GM12801 (cell line): Measurements from ENCODE around the gene SPP2.

Experiments used
- CTCF ChIP-seq: IDR thresholded peaks from one replicate; pipeline ENCODE4 v1.5.1; 2011; ENCODE audit warnings: control low read depth; ENCODE audit not compliant: insufficient read length; ENCODE audit errors: extremely low read depth

SPP2 gene

DNA sequence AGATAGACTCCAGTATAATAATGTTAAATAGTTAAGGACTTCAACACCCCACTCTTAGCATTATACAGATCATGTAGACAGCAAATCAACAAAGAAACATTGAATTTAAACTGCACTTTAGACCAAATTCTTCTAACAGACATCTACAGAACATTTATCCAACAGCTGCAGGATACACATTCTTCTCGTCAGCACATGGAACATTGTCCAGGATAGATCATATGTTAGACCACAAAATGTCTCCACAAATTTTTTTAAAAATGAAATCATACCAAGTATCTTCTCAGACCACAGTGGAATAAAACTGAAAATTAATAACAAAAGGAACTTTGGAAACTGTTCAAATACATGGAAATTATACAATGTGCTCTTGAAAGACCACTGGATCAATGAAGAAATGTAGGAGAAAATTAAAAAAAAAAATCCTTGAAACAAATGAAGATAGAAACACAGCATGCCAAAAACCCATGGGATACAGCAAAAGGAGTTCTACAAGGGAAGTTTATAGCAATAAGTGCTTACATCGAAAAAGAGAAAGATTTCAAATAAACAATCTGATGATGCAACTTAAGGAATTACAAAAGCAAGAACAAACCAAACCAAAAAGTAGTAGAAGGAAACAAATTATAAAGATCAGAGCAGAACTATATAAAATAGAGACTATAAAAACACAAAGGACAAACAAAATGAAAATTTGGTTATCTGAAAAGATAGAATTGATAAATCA, 12.3 kb upstream of the SPP2 start:
- TF ChIP-seq CTCF: no peak

DNA sequence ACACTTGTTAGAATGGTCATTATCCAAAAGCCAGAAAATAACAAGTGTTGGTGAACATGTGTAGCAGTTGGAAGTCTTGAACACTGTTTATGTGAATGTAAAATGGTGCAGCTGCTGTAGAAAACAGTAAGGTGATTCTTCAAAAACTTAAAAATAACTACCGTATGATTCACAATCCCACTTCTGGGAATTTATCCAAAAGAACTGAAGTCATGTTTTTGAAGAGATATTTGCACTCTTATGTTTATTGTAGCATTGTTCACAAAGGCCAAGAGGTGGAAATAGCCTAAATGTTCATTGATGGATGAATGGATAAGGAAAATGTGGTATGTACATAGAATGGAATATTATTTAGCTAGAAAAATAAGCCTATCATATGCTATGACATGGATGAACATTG, 6.3 kb upstream of the SPP2 start:
- no peak for TF ChIP-seq CTCF

- TF ChIP-seq CTCF: no peak
Observed at GRCh38 chr2:234046521-234046920, 4.0 kb upstream of the SPP2 start.

DNA sequence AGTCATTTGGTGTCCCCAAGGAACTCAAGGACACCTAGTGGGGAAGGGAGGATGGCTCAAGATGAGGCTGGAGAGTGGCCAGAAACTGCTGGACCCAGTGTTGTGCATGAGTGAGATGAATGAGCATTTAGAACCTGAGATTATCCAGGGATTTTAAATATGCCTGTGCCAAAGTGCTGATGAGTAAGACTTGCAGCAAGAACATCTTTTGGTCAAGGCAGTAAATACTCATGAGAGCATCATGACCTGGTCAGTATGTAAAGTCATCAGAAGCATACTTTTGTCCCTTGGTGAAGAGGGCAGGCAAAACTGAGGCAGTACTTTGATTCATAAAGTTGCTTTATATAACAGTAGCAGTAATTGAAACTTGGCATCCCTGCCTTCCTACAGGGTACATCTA, 3.1 kb upstream of the SPP2 start:
- no peak for TF ChIP-seq CTCF

DNA sequence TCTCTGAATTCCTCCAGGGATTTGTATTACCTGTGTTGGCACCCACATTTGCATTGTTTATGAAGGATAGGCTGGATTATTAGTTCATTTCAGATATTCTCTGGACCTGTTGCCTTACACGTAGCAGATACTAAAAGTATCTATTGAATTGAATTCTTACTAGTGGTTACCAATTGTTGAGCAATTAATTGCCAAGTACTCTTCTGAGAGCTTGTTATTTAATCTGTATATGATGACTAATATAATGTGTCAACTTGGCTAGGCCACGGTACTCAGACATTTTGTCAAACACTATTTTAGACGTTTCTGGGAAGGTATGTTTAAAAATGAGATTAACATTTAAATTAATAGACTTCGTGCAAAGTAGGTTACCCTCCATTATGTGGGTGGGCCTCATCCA, 2.5 kb upstream of the SPP2 start:
- TF ChIP-seq CTCF: no peak

GRCh38 chr2:234051374-234052070, 1.0 kb downstream of the SPP2 start:
- TF ChIP-seq CTCF: no peak

DNA sequence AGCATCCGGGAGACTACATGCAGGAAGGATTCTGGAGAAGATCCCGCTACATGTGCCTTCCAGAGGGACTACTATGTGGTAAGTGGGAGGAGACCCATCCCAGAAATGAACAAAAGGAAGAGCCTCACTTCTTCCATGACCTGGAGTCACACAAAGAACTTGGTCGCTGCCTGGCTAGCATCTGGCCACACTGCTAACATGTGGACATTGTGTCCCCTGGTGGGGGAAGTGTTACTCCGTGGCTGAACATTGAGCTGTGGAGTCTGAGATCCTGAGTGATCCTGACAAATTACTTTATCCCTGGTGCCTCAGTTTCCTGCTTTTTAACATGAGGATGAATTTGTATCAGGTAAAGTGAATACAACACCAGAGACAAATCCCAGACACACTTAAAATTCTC, 8.4 kb downstream of the SPP2 start:
- TF ChIP-seq CTCF: no peak
